Pulmonary artery endothelial cell (primary cell): Measurements from ENCODE around the gene LRRTM3. TPM values are rescaled to one million over a fixed set of nuclear protein-coding genes. Genes with fewer than 3 reads are reported as not detected.

ENCODE experiments used
- DNase-seq: peaks from one replicate; pipeline ENCODE4 v3.0.0-alpha.2; 2011; ENCODE audit warnings: low read depth, low spot score
- total RNA-seq: library from RNA; depleted of rRNA; stranded (reverse); fragments of >200 nt; gene quantifications from 2 replicates; pipeline ENCODE4 v1.2.3, GENCODE V29; 2014

The LRRTM3 gene
- not detected in 2 replicates for total RNA-seq

DNA sequence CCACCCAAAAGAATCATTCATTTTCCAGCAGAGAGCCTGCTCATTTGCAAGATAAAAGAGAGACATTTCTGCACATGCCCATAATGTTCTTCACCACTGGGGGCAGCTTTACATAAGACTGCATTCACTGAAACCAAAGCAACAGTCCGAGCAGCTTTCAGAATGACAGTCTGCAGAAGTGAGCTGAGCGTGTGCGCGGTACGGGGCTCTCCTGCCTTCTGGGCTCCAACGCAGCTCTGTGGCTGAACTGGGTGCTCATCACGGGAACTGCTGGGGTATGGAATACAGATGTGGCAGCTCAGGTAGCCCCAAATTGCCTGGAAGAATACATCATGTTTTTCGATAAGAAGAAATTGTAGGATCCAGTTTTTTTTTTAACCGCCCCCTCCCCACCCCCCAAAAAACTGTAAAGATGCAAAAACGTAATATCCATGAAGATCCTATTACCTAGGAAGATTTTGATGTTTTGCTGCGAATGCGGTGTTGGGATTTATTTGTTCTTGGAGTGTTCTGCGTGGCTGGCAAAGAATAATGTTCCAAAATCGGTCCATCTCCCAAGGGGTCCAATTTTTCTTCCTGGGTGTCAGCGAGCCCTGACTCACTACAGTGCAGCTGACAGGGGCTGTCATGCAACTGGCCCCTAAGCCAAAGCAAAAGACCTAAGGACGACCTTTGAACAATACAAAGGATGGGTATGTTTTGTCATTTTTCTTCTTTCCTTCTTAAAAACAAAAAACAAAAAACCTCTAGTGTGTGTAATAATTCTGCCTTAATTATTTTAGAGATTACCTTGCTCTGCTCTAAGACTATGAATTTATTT, at the start of gene LRRTM3:
Gene LRRTM3 (plus strand): TSS at position 141 of the 820 bp plus-strand sequence.
- DNase-seq: peak; percentile 3

DNA sequence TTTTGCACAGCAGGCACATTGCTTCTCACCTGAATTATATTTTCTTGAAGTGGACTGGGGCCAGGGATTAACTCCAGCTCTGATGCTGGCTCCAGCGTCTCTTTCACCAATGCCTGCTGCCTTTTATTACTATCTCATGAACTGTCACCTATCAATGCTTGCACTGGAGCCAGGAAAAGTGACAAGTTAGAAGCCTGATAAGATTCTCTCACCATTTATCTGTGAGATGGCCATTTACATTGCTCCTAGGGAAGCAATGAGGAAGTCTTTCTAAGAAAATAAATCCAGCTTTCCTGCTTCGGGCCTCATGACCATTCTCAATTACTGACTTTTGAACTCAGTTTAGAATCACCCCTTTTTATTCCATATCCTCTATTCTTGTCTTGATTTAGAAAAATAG, 48.5 kb upstream of the LRRTM3 start:
- no peak for DNase-seq

DNA sequence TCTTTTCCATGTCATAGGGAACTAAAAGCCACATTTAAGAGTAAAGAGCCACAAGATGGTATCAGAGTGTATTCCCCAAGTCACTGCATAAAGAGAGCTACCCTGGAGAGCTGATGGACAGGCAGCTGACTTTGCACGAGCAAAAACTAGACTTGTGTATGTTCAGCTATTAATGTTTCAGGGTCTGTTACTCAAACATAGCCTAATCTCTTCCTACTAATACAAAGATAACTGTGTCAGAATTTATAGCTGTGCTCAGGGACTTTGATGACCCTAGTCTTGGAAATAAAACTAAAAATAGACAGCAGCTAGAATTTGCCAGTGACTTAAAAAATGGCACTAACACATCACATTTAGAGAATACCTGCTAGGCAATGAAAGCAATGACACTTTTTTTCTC, 45.5 kb upstream of the LRRTM3 start:
- no peak for DNase-seq

DNA sequence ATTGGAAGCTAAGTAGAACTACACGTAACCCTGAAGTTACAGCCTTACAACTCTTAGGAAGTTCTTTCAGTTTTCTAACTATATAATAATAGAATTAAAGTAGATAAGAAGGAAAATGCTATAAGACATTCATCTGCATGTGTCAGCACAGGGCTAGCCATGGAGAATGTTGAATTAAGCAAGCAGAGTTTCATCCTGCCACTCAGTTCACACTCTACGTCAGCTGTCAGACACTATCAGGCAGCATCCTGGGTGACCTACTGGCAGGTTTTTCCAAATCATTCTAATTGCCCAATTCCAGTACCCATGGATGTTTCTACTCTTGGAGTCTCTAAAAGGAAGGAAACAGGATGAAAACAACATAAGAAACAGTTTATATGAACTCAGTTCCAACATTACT, 45.0 kb upstream of the LRRTM3 start:
- no peak for DNase-seq

DNA sequence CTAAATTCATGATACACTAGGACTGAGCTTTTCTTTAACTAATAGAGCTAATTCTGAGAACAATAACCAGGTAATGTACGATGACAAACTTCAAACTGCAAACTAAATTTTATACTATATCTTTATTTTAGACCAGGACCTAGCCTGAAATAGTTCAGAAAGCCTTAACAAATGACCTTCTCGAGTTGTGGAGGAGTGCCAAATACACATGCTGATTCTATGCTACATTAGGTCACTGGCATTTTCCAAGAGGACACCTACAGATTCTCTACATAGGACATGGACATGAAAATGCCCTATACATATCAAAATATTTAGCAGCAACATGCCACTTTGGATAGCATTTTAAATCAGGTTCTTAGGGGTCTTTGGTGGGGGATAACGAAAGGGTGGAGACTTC, 44.0 kb upstream of the LRRTM3 start:
- DNase-seq: no peak

GRCh38 chr10:66882271-66882670, 43.6 kb upstream of the LRRTM3 start:
- DNase-seq: no peak

GRCh38 chr10:66886848-66887247, 39.0 kb upstream of the LRRTM3 start:
- DNase-seq: no peak

DNA sequence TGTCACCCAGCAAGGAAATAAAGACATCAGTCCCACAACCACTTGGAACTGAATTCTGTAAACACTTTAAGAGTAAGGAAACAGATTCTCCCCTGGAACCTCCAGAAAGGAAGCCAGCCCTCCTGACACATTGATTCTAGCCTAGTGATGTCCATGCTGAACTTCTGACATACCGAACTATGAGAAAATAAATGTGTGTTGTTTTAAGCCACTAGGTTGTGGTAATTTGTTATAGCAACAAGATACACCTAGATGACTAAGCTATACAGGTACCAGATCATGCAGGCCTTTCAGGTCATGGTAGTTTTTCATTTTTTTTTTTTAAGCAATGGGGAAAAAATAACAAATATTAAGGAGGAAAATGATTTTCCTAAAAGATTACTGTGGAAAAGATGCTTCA, 37.6 kb upstream of the LRRTM3 start:
- DNase-seq: no peak

GRCh38 chr10:66892871-66893270, 33.0 kb upstream of the LRRTM3 start:
- no peak for DNase-seq

DNA sequence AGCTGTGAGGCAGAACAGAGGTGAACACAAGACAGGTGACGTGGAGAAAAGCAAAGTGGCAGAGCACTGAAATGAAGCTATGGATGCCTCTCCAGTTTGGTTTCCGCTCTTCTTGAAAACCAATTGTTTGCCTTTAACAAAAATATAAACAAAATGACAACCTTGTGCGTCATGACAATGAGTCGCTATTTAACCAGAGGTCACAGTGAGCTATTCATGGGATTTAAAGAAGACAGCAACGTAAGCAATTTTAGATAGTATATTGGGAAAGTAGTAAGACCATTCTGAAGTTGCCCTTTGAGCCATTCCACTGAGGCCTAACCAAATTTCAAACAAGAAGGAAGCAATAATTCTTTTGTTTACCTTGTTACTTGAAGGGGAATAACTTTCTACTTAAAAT, 15.2 kb upstream of the LRRTM3 start:
- no peak for DNase-seq

GRCh38 chr10:66916030-66916429, 9.8 kb upstream of the LRRTM3 start:
- DNase-seq: no peak

GRCh38 chr10:66917104-66917503, 8.7 kb upstream of the LRRTM3 start:
- no peak for DNase-seq

DNA sequence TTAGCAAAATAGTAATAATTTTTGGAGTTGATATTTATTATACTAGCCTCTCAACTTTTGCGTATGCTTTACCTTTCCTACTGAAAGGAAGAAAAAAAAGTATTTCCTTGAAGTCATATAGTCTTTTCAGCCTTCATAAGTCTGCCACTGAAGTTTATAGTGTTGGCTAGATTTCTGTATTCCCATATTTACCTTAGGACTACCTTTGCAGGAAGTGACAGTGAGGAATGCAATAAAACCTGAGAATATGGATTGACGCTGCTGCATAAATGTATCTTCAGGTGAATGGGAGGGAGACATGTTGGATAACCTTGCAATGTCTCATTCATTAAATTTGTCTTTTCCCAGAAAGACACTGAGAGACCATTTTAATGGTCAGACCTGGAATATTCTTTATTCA, 6.6 kb upstream of the LRRTM3 start:
- DNase-seq: no peak

DNA sequence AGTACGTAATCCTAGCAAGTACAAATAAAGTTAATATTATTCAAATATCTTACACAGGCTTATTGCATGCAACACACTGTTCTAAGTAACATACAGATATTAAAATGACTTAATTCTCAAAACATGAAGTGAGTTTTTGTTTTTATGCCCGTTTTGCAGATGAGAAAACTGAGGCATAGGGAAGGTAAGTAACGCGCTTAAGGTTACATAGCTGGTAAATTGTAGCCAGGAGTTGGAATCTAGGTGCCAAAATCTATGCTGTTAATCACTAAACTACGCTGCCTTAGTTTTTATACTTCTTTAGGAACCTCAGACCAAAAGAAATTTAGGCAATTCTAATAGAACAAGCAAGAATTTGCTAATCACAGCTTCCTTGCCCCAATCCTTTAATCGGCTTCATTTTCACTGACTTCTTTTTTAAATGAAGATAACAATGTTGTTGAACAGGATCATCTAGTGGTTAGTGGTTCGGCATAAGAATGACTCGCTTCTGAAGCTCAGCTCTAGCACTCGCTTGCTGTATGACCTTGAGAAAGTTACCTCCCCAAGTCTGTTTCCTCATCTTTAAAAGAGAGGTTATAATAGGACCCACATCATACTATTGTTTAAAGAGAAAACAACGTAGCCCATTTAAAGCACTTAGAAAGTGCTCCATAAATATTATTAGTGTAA, 1.0 kb upstream of the LRRTM3 start:
- DNase-seq: no peak

DNA sequence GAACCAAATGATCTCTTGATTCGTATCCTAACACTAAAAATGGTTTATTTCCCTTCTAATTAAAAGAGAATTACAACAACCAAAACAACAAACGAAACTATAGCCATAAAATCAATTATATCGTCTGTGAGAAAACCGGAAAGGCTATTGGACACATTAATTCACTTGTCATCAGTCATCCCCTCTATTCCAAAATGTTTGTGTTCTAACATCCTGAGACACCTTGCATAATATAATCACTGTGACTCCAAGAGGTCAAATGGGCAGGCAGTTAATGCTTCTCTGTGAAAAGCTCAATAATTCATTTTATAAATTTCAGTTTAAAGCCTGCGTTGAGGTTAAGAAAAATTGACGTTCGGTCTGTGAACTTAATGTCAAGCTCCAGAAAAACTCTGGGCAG, 463 bp upstream of the LRRTM3 start:
- DNase-seq: no peak

- no peak for DNase-seq
Measured at GRCh38 chr10:66926841-66927240, 1.0 kb downstream of the LRRTM3 start.

GRCh38 chr10:66927251-66927935, 1.6 kb downstream of the LRRTM3 start:
- DNase-seq: no peak

- no peak for DNase-seq
Measured at GRCh38 chr10:66927971-66928770, 2.3 kb downstream of the LRRTM3 start.

- no peak for DNase-seq
Measured at GRCh38 chr10:66928776-66929175, 2.9 kb downstream of the LRRTM3 start.

GRCh38 chr10:66929375-66929774, 3.5 kb downstream of the LRRTM3 start:
- no peak for DNase-seq

DNA sequence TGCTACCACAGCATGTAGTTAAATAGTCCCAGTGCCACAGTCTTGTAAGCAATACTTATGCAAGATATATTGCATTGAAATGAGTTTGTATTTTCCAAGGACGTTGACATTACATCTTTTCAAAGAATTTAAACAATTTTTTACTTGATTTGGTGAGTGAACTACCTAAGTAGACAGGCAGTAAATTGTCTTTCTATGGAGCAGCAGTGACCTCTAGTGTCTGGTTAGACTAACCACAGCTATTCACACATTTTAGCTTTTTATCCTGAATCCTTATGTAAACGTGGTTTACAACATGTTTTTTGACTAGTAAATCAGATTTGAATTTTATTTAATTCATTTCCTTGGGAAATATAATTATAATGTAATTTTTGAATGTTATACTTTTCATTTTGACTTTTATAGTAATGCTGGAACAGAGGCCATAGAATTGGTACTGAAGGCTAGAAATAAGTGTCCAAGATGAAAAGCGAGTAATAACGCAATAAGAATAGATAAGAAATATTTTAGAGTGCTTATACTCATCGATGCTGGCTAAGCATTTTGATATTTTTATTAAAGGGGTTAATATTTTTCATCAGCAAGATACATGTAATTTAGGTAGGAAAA, 5.6 kb downstream of the LRRTM3 start:
- DNase-seq: peak; percentile 37
